ENCODE results near the gene UCN2. TPM values are rescaled to one million over a fixed set of nuclear protein-coding genes. Genes with fewer than 3 reads are reported as not detected.

Gene UCN2
- total and polyA plus RNA-seq, 2 donors (not counting 3 experiments of a cell fraction or from before 2014, with no cell fraction given) = 0.11 TPM; not detected in 1

DNA sequence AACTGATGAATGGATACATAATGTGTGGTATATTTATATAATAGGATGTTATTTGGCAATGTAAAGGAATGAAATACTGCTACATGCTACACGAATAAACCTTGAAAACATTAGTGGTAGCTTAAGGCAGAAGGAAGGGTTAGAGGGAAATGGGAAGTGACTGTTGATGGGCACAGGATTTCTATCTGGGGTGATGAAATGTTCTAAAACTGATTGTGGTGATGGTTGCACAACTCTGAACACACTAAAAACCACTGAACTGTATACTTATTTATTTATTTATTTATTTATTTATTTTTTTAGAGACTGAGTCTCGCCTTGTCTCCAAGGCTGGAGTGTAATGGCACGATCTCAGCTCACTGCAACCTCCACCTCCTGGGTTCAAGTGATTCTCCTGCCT lies 34.8 kb downstream of the UCN2 start:
- H3K4me3 ChIP-seq (replicated peaks in 1 of 3; ENCODE audit: insufficient read depth in 1 of 3, low read depth in 1 of 3, low read length in 3 of 3) = no peak overlapping the region
- H3K9ac ChIP-seq (replicated peaks; ENCODE audit: extremely low read depth, insufficient read depth, low read length) = no peak overlapping the region
- H3K4me2 ChIP-seq (ENCODE audit: insufficient read depth, low read length) = no peak overlapping the region
- CTCF ChIA-PET = interaction anchor here (0.9 to 1.7 kb wide), 3 partner anchors 14 to 93 kb away, joined by 3 to 5 read pairs (median 3); no protein-coding TSS in a partner anchor
- no peaks in the 10 kb centered on the region for H3K4me1 ChIP-seq (ENCODE audit: control insufficient read depth, extremely low read depth, insufficient read depth, low read length)
- dilution Hi-C loops (cut with MboI; ENCODE audit: extremely low pct_ligation_motif_present, low sequenced_read_pairs) (no loop called here), intact Hi-C loops (cut with micrococcal nuclease) (no loop called here)
- H2AFZ ChIP-seq (ENCODE audit: low read depth, low read length) = no peak overlapping the region
- no peaks in the 10 kb centered on the region for H3K9me1 ChIP-seq (replicated peaks; ENCODE audit: control insufficient read depth, extremely low read depth, insufficient read depth, low read length)
- POLR2A ChIA-PET = no interaction called here
- H3K9me3 ChIP-seq (replicated peaks; ENCODE audit: control insufficient read depth, insufficient read depth, low read length) = no peaks in the 10 kb centered on the region
- H3K27me3 ChIP-seq (ENCODE audit: control insufficient read depth in 2 of 2, insufficient read depth in 2 of 2, low read length in 2 of 2) = no peaks in the 10 kb centered on the region
- no peaks in the 10 kb centered on the region for H3K36me3 ChIP-seq (ENCODE audit: control insufficient read depth in 2 of 2, extremely low read depth in 1 of 2, insufficient read depth in 2 of 2, low read length in 2 of 2)
- no TSS peak for BruUV-seq (replicated peaks)
- FAIRE-seq = no peak
- H4K20me1 ChIP-seq (replicated peaks; ENCODE audit: control insufficient read depth, extremely low read depth, insufficient read depth, low read length) = no peaks in the 10 kb centered on the region
- no peak for TF ChIP-seq POLR2AphosphoS5 (IDR thresholded peaks at IDR 0.05; ENCODE audit: insufficient read depth, low read depth, low read length)
- TF ChIP-seq GATA2 (IDR thresholded peaks at IDR 0.05; ENCODE audit: insufficient read depth, insufficient read length, low read depth, low read length) = no peak
- no peak for TF ChIP-seq EZH2 (IDR thresholded peaks at IDR 0.05; ENCODE audit: borderline replicate concordance, low read depth, low read length, severe bottlenecking)
- TF ChIP-seq POLR2A (IDR thresholded peaks at IDR 0.05; ENCODE audit: low read depth, low read length) = no peak
- TF ChIP-seq, protein P1, sequence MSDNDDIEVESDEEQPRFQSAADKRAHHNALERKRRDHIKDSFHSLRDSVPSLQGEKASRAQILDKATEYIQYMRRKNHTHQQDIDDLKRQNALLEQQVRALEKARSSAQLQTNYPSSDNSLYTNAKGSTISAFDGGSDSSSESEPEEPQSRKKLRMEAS (IDR thresholded peaks at IDR 0.05; ENCODE audit: insufficient read depth, insufficient read length) = no peak
- no peak for TF ChIP-seq JUN (IDR thresholded peaks at IDR 0.05; ENCODE audit: borderline replicate concordance, insufficient read depth, insufficient read length, low read depth)
- TF ChIP-seq, protein P2, sequence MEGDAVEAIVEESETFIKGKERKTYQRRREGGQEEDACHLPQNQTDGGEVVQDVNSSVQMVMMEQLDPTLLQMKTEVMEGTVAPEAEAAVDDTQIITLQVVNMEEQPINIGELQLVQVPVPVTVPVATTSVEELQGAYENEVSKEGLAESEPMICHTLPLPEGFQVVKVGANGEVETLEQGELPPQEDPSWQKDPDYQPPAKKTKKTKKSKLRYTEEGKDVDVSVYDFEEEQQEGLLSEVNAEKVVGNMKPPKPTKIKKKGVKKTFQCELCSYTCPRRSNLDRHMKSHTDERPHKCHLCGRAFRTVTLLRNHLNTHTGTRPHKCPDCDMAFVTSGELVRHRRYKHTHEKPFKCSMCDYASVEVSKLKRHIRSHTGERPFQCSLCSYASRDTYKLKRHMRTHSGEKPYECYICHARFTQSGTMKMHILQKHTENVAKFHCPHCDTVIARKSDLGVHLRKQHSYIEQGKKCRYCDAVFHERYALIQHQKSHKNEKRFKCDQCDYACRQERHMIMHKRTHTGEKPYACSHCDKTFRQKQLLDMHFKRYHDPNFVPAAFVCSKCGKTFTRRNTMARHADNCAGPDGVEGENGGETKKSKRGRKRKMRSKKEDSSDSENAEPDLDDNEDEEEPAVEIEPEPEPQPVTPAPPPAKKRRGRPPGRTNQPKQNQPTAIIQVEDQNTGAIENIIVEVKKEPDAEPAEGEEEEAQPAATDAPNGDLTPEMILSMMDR (IDR thresholded peaks at IDR 0.05; ENCODE audit: extremely low read depth in 1 of 2, insufficient read depth in 1 of 2, low read depth in 1 of 2, low read length in 2 of 2) = no peak
- TF ChIP-seq FOS (IDR thresholded peaks at IDR 0.05; ENCODE audit: borderline replicate concordance, insufficient read depth, low read length) = no peak
- TF ChIP-seq MYC (IDR thresholded peaks at IDR 0.05; ENCODE audit: low read depth, low read length) = no peak
- no peak for DNase-seq (ENCODE audit: low read depth, low spot score)
- no peaks in the 10 kb centered on the region for H3K79me2 ChIP-seq (ENCODE audit: control insufficient read depth, insufficient read depth, low read length)
- H3K27ac ChIP-seq (ENCODE audit: insufficient read depth, low read depth, low read length) = no peak overlapping the region
